SW 1271 (cell line): ENCODE results near the gene ONECUT1.
A peak's percentile ranks its signal among the peaks of the same experiment; 100 is the strongest.

Experiments used
- DNase-seq, 2 experiments: peaks; one replicate each; lab custom pipeline; 2025; lab: John Stamatoyannopoulos, UW

The ONECUT1 gene

GRCh38 chr15:52782514-52782913 lies 7.6 kb downstream of the ONECUT1 start:
- DNase-seq = no peak

- DNase-seq = peak in 1 of 2 experiments; percentile 21
These were observed 9.8 kb downstream of the ONECUT1 start for GRCh38 chr15:52780172-52780980.

GRCh38 chr15:52778457-52778856 lies 11.7 kb downstream of the ONECUT1 start:
- DNase-seq = no peak

DNA sequence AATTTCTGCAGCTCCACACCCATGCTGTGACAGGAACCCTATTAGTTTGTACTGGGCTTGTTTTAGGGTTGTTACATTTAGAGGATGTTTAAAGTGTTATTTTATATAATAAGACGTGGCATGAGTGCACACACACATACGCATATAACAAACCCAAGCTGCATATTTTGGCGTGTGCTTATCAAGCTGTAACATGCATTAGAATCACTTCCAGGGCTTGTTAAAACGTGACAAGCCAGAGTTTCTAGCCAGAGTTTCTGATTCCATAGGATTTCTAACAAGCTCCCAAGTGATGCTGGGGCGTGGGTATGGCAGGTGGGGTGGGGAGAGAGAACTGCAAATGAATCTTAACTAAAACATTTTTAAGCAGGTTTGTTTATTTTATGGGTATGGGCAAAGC lies 17.4 kb downstream of the ONECUT1 start:
- no peak for DNase-seq

- peak in 1 of 2 experiments; percentile 3 for DNase-seq
These were observed 24.4 kb downstream of the ONECUT1 start for GRCh38 chr15:52765785-52766184.

DNA sequence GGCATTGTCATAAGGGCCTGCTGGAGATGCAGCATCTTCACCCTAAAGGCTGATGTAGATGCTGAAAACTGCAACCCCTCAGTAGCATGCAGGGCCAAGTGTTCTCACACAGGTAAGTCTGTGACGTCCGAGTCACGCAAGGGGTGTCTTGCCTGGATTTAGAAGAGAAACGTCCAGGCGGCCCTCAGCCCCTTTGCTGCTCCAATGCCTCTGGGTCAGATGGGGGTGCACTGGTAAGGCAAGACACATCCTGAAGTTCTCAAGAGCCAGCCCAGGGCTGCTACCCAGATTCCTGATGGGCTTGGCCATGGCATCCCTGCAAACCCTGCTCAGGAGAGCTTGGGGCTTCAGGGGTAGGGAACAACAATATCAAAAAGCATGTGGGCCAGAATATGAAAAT lies 25.4 kb downstream of the ONECUT1 start:
- DNase-seq = no peak

- DNase-seq = no peak
These were observed 27.5 kb downstream of the ONECUT1 start for GRCh38 chr15:52762621-52763020.

- no peak for DNase-seq
These were observed 29.6 kb downstream of the ONECUT1 start for GRCh38 chr15:52760562-52760961.

GRCh38 chr15:52759969-52760368 lies 30.2 kb downstream of the ONECUT1 start:
- DNase-seq = no peak

DNA sequence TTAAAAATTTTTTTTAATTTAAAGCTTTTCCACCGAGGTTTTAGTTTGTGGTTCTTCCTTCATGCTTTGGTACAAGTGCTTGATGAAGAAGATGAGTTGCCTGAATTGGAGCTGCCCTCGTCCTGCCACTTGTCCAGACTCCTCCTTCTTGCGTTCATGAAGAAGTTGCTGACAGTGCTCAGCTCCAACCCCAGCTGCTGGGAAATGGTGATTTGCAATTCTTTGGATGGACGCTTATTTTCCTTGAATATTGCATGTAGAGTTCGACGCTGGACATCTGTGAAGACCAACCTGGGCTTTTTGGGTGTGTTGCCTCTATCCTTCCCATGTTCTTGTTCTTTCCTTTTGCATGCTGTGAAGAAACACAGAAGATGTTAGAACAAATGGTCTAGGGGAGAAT lies 32.6 kb downstream of the ONECUT1 start:
- DNase-seq = no peak

GRCh38 chr15:52751522-52751921 lies 38.6 kb downstream of the ONECUT1 start:
- DNase-seq = no peak

DNA sequence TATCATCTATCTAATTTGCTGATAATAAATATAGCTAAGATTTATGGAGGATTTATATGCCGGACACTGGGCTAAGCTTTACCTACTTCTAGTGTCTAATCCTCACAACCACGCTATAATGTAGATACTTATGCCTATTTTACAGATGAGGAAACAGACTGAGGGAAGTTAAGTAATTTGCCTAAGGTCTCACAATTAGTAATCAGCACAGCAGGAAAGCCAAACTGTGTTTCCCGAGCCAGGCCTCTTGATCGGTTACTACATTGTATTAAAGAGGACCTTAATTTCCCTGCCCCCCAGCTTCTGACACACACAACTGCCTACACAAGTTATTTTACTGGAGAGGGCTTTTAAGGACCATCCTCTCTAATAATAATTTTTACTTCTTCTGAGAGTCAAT lies 40.9 kb downstream of the ONECUT1 start:
- DNase-seq = no peak

DNA sequence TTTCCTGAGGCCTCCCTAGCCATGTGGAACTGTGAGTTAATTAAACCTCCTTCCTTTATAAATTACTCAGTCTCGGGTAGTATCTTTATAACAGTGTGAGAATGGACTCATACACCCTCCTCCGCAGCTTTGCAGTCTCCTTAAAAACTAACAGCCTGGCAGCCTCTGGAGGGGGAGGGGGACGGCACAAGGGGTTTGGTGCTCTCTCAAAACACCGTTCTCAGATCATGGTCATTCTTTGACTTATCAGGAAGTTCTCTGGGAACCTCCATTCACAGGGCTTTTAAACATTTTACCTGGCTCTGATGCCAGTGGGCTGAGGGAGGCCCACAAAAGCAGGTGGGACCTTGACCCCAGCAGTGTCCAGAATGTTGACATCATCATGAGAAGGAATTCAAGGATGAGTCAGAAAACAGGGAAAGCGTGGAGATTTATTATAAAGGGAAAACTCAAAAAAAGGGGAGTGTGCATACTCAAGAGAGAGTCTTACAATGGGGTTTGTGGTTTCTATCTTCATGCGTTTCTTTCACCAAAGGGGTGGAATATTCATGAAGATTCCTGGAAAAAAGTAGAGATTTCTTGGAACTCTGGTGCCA lies 43.9 kb downstream of the ONECUT1 start:
- DNase-seq = no peak

DNA sequence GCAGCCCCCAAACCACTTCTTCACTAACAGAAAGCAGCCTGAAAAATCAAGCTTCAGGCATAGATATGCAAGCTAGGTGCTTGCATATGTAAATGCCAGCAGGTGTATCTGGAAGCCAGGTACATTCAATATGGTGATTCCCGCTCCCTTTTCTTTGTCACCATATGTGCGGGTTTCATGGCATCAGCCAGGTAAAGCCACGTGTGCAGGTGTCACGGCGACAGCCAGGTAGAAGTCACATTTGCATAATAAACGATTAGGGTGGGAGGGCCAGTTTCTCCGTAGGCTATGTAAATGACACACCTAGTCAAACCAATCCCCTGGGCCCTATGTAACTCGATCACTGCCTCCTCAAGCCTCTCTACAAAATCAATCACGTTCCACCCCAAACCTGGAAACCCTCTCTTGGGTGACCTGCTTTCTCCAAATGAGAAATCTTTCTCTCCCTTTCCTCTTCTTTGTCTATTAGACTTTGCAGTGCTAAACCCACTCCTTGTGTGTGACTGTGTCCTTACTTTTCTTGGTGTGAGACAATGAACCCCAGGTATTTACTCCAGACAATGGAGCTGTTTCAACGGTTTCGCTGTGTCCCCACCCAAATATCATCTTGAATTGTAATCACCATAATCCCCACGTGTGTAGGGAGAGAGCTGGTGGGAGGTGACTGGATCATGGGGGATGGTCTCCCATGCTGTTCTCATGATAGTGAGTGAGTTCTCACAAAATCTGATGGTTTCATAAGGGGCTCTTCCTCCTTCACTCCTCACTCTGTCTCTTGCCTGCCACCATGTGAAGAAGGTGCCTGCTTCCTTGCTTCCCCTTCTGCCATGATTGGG lies 44.6 kb downstream of the ONECUT1 start:
- no peak for DNase-seq

- no peak for DNase-seq
These were observed 51.8 kb downstream of the ONECUT1 start for GRCh38 chr15:52738311-52738710.

DNA sequence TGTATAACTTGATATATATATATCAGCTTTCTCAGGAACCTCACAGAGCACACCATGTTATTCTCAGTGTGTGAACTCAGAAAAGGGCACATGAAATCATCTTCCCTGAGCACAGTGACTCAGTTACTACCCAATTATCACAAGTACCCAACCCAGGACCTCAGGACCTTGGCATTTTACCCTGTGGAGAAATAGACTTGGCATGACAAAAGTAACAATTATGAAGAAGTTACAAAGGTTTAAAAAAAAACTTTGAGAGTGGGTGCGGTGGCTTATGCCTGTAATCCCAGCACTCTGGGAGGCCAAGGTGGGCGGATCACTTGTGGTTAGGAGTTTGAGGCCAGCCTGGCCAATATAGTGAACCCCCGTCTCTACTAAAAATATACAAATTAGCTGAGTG lies 52.4 kb downstream of the ONECUT1 start:
- DNase-seq = no peak

DNA sequence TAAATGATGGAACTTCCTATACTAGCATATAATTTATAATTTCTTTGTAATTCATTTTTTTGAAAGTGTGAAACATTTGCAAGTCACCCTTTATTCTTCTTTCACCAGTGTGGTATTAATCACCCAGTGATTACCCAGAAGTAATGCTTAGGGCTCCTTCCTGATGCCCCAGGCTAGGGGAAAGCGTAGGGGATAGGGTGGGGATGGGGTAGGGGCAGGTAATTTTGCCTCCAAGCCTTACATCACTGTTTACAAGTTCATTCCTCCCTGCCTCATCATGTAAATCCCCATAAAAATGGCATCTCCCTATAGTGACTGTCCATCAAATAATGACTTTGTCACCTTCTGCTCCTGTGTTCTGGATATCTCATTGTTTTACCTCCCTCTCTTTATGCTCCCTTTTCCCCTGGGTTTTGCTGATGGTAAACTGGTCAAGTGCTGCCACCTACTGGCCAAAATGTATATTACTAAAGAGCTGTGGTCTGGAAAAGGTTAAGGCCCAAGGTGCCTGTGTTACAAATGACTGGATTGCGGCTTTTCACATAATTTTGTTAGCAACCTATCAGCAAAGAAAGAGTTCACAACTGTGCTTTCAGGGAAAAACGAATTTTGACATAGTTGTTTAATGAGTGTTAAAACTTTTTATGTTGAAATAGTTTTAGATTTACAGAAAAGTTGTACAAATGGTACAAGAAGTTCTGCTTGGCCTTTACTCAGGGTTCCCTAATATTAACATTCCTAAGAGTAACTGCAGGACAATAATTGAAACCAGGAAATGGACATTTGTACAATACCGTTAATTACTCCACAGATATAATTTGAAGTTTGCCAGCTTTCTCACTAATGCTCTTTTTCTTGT lies 54.7 kb downstream of the ONECUT1 start:
- DNase-seq = peak in 1 of 2 experiments; percentile 55

- no peak for DNase-seq
These were observed 55.8 kb downstream of the ONECUT1 start for GRCh38 chr15:52734329-52734728.

- DNase-seq = no peak
These were observed 56.4 kb downstream of the ONECUT1 start for GRCh38 chr15:52733696-52734255.

DNA sequence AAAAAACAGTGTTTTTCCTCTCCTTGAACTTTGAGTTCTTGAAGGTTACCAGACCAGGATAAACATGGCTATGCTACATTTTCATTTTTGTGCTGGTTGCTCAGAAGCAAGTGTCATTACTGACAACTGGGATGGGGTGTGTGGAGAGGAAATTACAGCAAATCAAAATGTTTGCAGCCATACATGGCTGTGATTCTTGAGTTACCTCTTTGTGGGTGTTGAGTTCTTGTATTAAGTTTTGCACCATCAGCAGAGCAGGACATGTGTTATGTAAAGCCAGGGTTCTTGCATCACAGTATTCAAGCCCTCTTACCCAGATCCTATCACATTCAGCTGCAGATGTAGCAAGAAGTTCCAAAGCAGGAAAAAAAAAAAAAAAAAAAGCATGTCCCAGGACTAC lies 57.0 kb downstream of the ONECUT1 start:
- DNase-seq = no peak

DNA sequence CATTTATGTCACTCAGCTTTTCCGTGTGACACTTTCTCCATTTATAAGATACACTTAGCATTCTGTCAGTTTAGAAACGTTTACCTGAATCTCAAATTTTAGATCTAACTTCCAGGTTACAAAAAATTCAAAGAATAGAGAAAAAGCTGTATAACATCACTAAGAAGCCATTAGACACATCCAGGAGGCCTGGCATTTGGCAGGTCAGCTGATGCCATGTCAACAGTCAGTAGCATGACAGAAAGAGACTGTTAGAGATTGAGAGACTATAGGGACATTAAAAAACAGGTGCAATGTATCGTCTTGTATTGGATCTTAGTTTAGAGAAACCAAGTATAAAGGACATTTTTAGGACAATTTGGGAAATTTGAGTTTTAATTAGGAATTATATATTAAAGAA lies 57.6 kb downstream of the ONECUT1 start:
- no peak for DNase-seq
